SH-SY5Y (cell line): ENCODE data around the gene CERT1.

Experiments used
- GATA2 ChIP-seq: IDR thresholded peaks from 2 replicates; pipeline ENCODE4 v1.6.1; 2011; ENCODE audit warnings: mild to moderate bottlenecking, low read depth, low read length
- GATA3 ChIP-seq: IDR thresholded peaks from 2 replicates; pipeline ENCODE4 v1.6.1; 2011; ENCODE audit warnings: low read depth, mild to moderate bottlenecking, low read length, moderate library complexity

DNA sequence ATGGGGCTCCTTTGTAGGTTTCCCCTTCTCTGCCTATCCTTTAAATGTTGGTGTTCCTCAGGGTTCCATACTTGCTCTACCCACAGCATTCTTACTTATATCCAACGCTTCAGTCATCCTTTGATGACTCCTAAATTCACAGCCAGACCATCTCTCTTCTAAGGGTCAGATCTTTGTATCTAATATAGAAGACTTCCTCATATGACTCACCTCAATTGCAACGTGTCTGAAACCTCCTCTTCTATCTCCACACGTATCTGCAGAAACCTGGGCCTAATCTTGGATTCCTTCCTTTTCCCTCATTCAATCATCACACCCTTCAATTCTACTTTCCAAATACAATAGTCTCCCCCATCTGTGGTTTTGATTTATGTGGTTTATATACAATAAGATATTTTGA is 106.1 kb downstream of the CERT1 start:
- TF ChIP-seq GATA2 = no peak
- no peak for TF ChIP-seq GATA3
